ENCODE data around the gene RASEF.

The RASEF gene

GRCh38 chr9:83013867-83014605 is 48.9 kb downstream of the RASEF start:
- H3K27ac ChIP-seq, result no peak overlapping the region

GRCh38 chr9:83012922-83013838 is 49.8 kb downstream of the RASEF start:
- TF ChIP-seq ZFX (IDR thresholded peaks at IDR 0.05; ENCODE audit: borderline replicate concordance) (no peak), CTCF (IDR thresholded peaks at IDR 0.05) (no peak)
- no peak overlapping the region for H3K27ac ChIP-seq

More at GRCh38 chr9:83013867-83014605, 48.9 kb downstream of the RASEF start:
- TF ChIP-seq ZFX (IDR thresholded peaks at IDR 0.05; ENCODE audit: borderline replicate concordance) (no peak), CTCF (IDR thresholded peaks at IDR 0.05) (no peak)

- TF ChIP-seq ZFX (IDR thresholded peaks at IDR 0.05; ENCODE audit: borderline replicate concordance), result no peak
- no peak for TF ChIP-seq CTCF (IDR thresholded peaks at IDR 0.05)
- no peak overlapping the region for H3K27ac ChIP-seq
These were observed 50.6 kb downstream of the RASEF start for GRCh38 chr9:83012168-83012921.

- H3K27ac ChIP-seq, result no peak overlapping the region
- TF ChIP-seq CTCF (IDR thresholded peaks at IDR 0.05), result no peak
- TF ChIP-seq ZFX (IDR thresholded peaks at IDR 0.05; ENCODE audit: borderline replicate concordance), result no peak
These were observed 51.3 kb downstream of the RASEF start for GRCh38 chr9:83011611-83012010.

GRCh38 chr9:83007521-83008300 is 55.2 kb downstream of the RASEF start:
- no peak overlapping the region for H3K27ac ChIP-seq
- no peak for TF ChIP-seq ZFX (IDR thresholded peaks at IDR 0.05; ENCODE audit: borderline replicate concordance)
- no peak for TF ChIP-seq CTCF (IDR thresholded peaks at IDR 0.05)

- no peak for TF ChIP-seq CTCF (IDR thresholded peaks at IDR 0.05)
- TF ChIP-seq ZFX (IDR thresholded peaks at IDR 0.05; ENCODE audit: borderline replicate concordance), result no peak
These were observed 56.6 kb downstream of the RASEF start for GRCh38 chr9:83006378-83006777.

More at GRCh38 chr9:83006378-83006777, 56.6 kb downstream of the RASEF start:
- H3K27ac ChIP-seq, result no peak overlapping the region

Data from 22Rv1 (cell line).